GM12878 (cell line): ENCODE measurements around the gene ZDHHC5. TPM values are rescaled to one million over a fixed set of nuclear protein-coding genes. Genes with fewer than 3 reads are reported as not detected.
A peak's percentile ranks its signal among the peaks of the same experiment; 100 is the strongest.

Source experiments
- ASH2L ChIP-seq: fragments of 300-600, 200-600 bp; sonication (generic); IDR thresholded peaks from 2 replicates; pipeline ENCODE4 v1.6.1; 2017; ENCODE audit warnings: low read depth, mild to moderate bottlenecking, borderline replicate concordance
- BACH1 ChIP-seq: fragments of 450-650 bp; IDR thresholded peaks from 2 replicates; pipeline ENCODE4 v1.6.1; 2017; ENCODE audit warnings: mild to moderate bottlenecking, borderline replicate concordance
- CBX3 ChIP-seq: fragments of 200-600 bp; sonication (generic); IDR thresholded peaks from 2 replicates; pipeline ENCODE4 v1.6.1; 2016; ENCODE audit warnings: low read depth, borderline replicate concordance
- NFYA ChIP-seq: IDR thresholded peaks from 2 replicates; pipeline ENCODE4 v1.6.1; 2011; ENCODE audit warnings: low read depth, mild to moderate bottlenecking, low read length, improper control_type of control experiment, borderline replicate concordance
- POLR2AphosphoS2 ChIP-seq: IDR thresholded peaks from 2 replicates; pipeline ENCODE4 v1.6.1; 2011; ENCODE audit warnings: low read depth, mild to moderate bottlenecking, low read length, improper control_type of control experiment, moderate library complexity
- RAD51 ChIP-seq: fragments of 450-650 bp; IDR thresholded peaks from 2 replicates; pipeline ENCODE4 v1.6.1; 2016; ENCODE audit warnings: moderate library complexity, mild to moderate bottlenecking, inconsistent platforms
- RUNX3 ChIP-seq: IDR thresholded peaks from 2 replicates; pipeline ENCODE4 v1.6.1; 2012; ENCODE audit warnings: low read length, inconsistent platforms
- STAT3 ChIP-seq: IDR thresholded peaks from 2 replicates; pipeline ENCODE4 v1.6.1; 2011; ENCODE audit warnings: low read depth, low read length, improper control_type of control experiment
- ZNF24 ChIP-seq: fragments of 450-650 bp; IDR thresholded peaks from 2 replicates; pipeline ENCODE4 v1.6.1; 2017; ENCODE audit warnings: antibody characterized with exemption, mild to moderate bottlenecking
- polyA plus RNA-seq, 11 experiments: library from polyadenylated mRNA; depleted of rRNA in 4 of 11; unstranded in 6 of 11; stranded (reverse) in 5 of 11; fragments of >200 nt; fragmentation: Nextera tagmentation in 4 of 11; fragmentation: Illumina TruSeq in 1 of 11; extraction: Ambion mirVana in 4 of 11; extraction: Trizol in 1 of 11; gene quantifications; 1 replicate in 1 of 11; 2 replicates in 10 of 11; pipeline versions ENCODE4 v1.2.1 to v1.2.3, GENCODE V29; 2011 to 2016; ENCODE audit warnings: inconsistent platforms in 2 of 11, missing spikeins in 2 of 11, low read depth in 1 of 11
- total RNA-seq, 4 experiments: library from RNA; depleted of rRNA in 3 of 4; stranded (reverse); fragments of >200 nt in 3 of 4; fragmentation: Illumina TruSeq in 1 of 4; extraction: Trizol in 1 of 4; gene quantifications; 2 replicates each; pipeline versions ENCODE4 v1.2.1 to v1.2.3, GENCODE V29; 2013 to 2021
- TF ChIP-seq, protein P1 (sequence below), 3 experiments: IDR thresholded peaks in 2 of 3; conservative IDR thresholded peaks in 1 of 3; 2 replicates each; pipeline ENCODE4 v1.5.1; 2011; ENCODE audit warnings: low read depth in 3 of 3, low read length in 3 of 3, mild to moderate bottlenecking in 3 of 3, control low read depth in 2 of 3, moderate library complexity in 2 of 3, inconsistent platforms in 1 of 3, mixed read lengths in 1 of 3; ENCODE audit not compliant: control insufficient read depth in 2 of 3, insufficient read depth in 1 of 3; ENCODE audit errors: extremely low read depth in 1 of 3
- TF ChIP-seq, protein P2 (sequence below): IDR thresholded peaks from 2 replicates; pipeline ENCODE4 v1.6.1; 2011; ENCODE audit warnings: borderline replicate concordance, low read depth, mild to moderate bottlenecking, moderate library complexity, low read length; ENCODE audit not compliant: insufficient read depth, poor library complexity, severe bottlenecking
- TF ChIP-seq, protein P3 (sequence below): fragments of 450-650 bp; IDR thresholded peaks from 2 replicates; pipeline ENCODE4 v1.6.1; 2017; ENCODE audit warnings: mild to moderate bottlenecking, moderate library complexity
- TF ChIP-seq, protein P4 (sequence below): fragments of 450-650 bp; IDR thresholded peaks from 2 replicates; pipeline ENCODE4 v1.6.1; 2014; ENCODE audit warnings: mild to moderate bottlenecking
- TF ChIP-seq, protein P5 (sequence below): fragments of 450-650 bp; IDR thresholded peaks from 2 replicates; pipeline ENCODE4 v1.6.1; 2018; ENCODE audit warnings: borderline replicate concordance, mild to moderate bottlenecking; ENCODE audit not compliant: partially characterized antibody
- TF ChIP-seq, protein P6 (sequence below): fragments of 450-650 bp; IDR thresholded peaks from 2 replicates; pipeline ENCODE4 v1.6.1; 2017; ENCODE audit warnings: low read depth, mild to moderate bottlenecking, moderate library complexity

Gene ZDHHC5
- total and polyA plus RNA-seq, 10 of the 15 experiments (the other 5 are each of a cell fraction or from before 2014, with no cell fraction given) = 3.9 to 61.3 (median 37.6) TPM

DNA sequence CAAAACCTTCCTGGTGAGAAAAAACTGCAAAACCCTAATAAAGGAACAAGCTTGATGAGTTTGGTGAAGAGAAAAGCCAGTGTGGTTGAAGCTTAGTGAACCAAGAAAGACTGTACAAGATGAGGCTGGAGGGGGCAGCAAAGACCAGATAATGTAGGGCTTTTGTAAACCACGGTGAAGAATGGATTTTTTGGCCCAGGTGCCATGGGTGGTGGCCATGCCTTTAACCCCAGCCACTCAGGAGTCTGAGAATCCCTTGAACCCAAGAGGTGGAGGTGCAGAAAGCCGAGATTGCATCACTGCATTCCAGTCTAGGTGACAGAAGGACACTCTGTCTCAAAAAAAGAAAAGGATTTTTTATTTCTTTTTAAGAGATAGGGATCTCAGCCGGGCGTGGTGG is 5.0 kb upstream of the ZDHHC5 start (continued):
- TF ChIP-seq RAD51 (no peak), NFYA (no peak), BACH1 (no peak), ASH2L (no peak), RUNX3 (peak; percentile 24; the same call in 1 of the 2 replicates), ZNF24 (no peak), STAT3 (no peak), POLR2AphosphoS2 (no peak), CBX3 (no peak)
- TF ChIP-seq, protein P1, sequence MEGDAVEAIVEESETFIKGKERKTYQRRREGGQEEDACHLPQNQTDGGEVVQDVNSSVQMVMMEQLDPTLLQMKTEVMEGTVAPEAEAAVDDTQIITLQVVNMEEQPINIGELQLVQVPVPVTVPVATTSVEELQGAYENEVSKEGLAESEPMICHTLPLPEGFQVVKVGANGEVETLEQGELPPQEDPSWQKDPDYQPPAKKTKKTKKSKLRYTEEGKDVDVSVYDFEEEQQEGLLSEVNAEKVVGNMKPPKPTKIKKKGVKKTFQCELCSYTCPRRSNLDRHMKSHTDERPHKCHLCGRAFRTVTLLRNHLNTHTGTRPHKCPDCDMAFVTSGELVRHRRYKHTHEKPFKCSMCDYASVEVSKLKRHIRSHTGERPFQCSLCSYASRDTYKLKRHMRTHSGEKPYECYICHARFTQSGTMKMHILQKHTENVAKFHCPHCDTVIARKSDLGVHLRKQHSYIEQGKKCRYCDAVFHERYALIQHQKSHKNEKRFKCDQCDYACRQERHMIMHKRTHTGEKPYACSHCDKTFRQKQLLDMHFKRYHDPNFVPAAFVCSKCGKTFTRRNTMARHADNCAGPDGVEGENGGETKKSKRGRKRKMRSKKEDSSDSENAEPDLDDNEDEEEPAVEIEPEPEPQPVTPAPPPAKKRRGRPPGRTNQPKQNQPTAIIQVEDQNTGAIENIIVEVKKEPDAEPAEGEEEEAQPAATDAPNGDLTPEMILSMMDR (IDR thresholded peaks at IDR 0.05 in 2 of 3, conservative IDR thresholded peaks at IDR 0.05 in 1 of 3; ENCODE audit: control insufficient read depth in 2 of 3, extremely low read depth in 1 of 3, insufficient read depth in 1 of 3, low read depth in 3 of 3, low read length in 3 of 3) = peak; percentile 31 to 64 (median 51); a peak in 4 of 6 replicates
- TF ChIP-seq, protein P2, sequence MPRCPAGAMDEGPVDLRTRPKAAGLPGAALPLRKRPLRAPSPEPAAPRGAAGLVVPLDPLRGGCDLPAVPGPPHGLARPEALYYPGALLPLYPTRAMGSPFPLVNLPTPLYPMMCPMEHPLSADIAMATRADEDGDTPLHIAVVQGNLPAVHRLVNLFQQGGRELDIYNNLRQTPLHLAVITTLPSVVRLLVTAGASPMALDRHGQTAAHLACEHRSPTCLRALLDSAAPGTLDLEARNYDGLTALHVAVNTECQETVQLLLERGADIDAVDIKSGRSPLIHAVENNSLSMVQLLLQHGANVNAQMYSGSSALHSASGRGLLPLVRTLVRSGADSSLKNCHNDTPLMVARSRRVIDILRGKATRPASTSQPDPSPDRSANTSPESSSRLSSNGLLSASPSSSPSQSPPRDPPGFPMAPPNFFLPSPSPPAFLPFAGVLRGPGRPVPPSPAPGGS = no peak
- TF ChIP-seq, protein P3, sequence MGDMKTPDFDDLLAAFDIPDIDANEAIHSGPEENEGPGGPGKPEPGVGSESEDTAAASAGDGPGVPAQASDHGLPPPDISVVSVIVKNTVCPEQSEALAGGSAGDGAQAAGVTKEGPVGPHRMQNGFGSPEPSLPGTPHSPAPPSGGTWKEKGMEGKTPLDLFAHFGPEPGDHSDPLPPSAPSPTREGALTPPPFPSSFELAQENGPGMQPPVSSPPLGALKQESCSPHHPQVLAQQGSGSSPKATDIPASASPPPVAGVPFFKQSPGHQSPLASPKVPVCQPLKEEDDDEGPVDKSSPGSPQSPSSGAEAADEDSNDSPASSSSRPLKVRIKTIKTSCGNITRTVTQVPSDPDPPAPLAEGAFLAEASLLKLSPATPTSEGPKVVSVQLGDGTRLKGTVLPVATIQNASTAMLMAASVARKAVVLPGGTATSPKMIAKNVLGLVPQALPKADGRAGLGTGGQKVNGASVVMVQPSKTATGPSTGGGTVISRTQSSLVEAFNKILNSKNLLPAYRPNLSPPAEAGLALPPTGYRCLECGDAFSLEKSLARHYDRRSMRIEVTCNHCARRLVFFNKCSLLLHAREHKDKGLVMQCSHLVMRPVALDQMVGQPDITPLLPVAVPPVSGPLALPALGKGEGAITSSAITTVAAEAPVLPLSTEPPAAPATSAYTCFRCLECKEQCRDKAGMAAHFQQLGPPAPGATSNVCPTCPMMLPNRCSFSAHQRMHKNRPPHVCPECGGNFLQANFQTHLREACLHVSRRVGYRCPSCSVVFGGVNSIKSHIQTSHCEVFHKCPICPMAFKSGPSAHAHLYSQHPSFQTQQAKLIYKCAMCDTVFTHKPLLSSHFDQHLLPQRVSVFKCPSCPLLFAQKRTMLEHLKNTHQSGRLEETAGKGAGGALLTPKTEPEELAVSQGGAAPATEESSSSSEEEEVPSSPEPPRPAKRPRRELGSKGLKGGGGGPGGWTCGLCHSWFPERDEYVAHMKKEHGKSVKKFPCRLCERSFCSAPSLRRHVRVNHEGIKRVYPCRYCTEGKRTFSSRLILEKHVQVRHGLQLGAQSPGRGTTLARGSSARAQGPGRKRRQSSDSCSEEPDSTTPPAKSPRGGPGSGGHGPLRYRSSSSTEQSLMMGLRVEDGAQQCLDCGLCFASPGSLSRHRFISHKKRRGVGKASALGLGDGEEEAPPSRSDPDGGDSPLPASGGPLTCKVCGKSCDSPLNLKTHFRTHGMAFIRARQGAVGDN = no peak
- TF ChIP-seq, protein P4, sequence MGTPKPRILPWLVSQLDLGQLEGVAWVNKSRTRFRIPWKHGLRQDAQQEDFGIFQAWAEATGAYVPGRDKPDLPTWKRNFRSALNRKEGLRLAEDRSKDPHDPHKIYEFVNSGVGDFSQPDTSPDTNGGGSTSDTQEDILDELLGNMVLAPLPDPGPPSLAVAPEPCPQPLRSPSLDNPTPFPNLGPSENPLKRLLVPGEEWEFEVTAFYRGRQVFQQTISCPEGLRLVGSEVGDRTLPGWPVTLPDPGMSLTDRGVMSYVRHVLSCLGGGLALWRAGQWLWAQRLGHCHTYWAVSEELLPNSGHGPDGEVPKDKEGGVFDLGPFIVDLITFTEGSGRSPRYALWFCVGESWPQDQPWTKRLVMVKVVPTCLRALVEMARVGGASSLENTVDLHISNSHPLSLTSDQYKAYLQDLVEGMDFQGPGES = no peak
- TF ChIP-seq, protein P5, sequence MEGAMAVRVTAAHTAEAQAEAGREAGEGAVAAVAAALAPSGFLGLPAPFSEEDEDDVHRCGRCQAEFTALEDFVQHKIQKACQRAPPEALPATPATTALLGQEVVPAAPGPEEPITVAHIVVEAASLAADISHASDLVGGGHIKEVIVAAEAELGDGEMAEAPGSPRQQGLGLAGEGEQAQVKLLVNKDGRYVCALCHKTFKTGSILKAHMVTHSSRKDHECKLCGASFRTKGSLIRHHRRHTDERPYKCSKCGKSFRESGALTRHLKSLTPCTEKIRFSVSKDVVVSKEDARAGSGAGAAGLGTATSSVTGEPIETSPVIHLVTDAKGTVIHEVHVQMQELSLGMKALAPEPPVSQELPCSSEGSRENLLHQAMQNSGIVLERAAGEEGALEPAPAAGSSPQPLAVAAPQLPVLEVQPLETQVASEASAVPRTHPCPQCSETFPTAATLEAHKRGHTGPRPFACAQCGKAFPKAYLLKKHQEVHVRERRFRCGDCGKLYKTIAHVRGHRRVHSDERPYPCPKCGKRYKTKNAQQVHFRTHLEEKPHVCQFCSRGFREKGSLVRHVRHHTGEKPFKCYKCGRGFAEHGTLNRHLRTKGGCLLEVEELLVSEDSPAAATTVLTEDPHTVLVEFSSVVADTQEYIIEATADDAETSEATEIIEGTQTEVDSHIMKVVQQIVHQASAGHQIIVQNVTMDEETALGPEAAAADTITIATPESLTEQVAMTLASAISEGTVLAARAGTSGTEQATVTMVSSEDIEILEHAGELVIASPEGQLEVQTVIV = no peak
- TF ChIP-seq, protein P6, sequence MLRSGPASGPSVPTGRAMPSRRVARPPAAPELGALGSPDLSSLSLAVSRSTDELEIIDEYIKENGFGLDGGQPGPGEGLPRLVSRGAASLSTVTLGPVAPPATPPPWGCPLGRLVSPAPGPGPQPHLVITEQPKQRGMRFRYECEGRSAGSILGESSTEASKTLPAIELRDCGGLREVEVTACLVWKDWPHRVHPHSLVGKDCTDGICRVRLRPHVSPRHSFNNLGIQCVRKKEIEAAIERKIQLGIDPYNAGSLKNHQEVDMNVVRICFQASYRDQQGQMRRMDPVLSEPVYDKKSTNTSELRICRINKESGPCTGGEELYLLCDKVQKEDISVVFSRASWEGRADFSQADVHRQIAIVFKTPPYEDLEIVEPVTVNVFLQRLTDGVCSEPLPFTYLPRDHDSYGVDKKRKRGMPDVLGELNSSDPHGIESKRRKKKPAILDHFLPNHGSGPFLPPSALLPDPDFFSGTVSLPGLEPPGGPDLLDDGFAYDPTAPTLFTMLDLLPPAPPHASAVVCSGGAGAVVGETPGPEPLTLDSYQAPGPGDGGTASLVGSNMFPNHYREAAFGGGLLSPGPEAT = no peak
